Astrocyte (in vitro differentiated cells and primary cell): Measurements from ENCODE around the gene EP400. TPM values are rescaled to one million over a fixed set of nuclear protein-coding genes. Genes with fewer than 3 reads are reported as not detected.

Experiments
- DNase-seq: peaks from one replicate; pipeline ENCODE4 v3.0.0-alpha.2; 2010; ENCODE audit warnings: low read depth
- FAIRE-seq: peaks from 2 replicates; lab custom pipeline; 2011; peaks lifted over from hg19 to GRCh38; lab: Jason Lieb, UNC
- H2AFZ ChIP-seq: 2 replicates; pipeline ENCODE4 v1.6.0; 2012; ENCODE audit warnings: low read depth, low read length, inconsistent platforms
- H3K27ac ChIP-seq: 2 replicates; pipeline ENCODE4 v1.5.1; 2011; ENCODE audit warnings: low read depth, low read length, inconsistent platforms
- H3K27me3 ChIP-seq: 2 replicates; pipeline ENCODE4 v1.6.0; 2011; ENCODE audit warnings: low read length, inconsistent platforms; ENCODE audit not compliant: insufficient read depth
- H3K36me3 ChIP-seq: 2 replicates; pipeline ENCODE4 v1.5.1; 2011; ENCODE audit warnings: low read length, inconsistent platforms; ENCODE audit not compliant: insufficient read depth
- H3K4me1 ChIP-seq: 2 replicates; pipeline ENCODE4 v1.5.1; 2011; ENCODE audit warnings: low read length, inconsistent platforms; ENCODE audit not compliant: insufficient read depth
- H3K4me2 ChIP-seq: 2 replicates; pipeline ENCODE4 v1.6.0; 2012; ENCODE audit warnings: low read length, inconsistent platforms
- H3K4me3 ChIP-seq: 2 replicates; pipeline ENCODE4 v1.5.1; 2011; ENCODE audit warnings: low read depth, mild to moderate bottlenecking, low read length, inconsistent platforms; ENCODE audit not compliant: insufficient read depth
- H3K79me2 ChIP-seq: 2 replicates; pipeline ENCODE4 v1.6.0; 2012; ENCODE audit warnings: mild to moderate bottlenecking, low read length, inconsistent platforms; ENCODE audit not compliant: insufficient read depth
- H3K9ac ChIP-seq: 2 replicates; pipeline ENCODE4 v1.6.0; 2012; ENCODE audit warnings: mild to moderate bottlenecking, low read length, inconsistent platforms
- H3K9me3 ChIP-seq: 2 replicates; pipeline ENCODE4 v1.5.1; 2012; ENCODE audit warnings: low read depth, mild to moderate bottlenecking, low read length, inconsistent platforms; ENCODE audit not compliant: insufficient read depth
- H4K20me1 ChIP-seq: 2 replicates; pipeline ENCODE4 v1.6.0; 2012; ENCODE audit warnings: low read length, inconsistent platforms; ENCODE audit not compliant: insufficient read depth
- H3K27ac Mint-ChIP-seq: one replicate; pipeline ENCODE4 v1.8.0; 2021; ENCODE audit warnings: mild to moderate bottlenecking, mixed read lengths; ENCODE audit not compliant: unreplicated experiment
- H3K27me3 Mint-ChIP-seq: one replicate; pipeline ENCODE4 v1.8.0; 2021; ENCODE audit warnings: low read depth, mixed read lengths; ENCODE audit not compliant: unreplicated experiment
- H3K36me3 Mint-ChIP-seq: one replicate; pipeline ENCODE4 v1.8.0; 2021; ENCODE audit warnings: low read depth, mixed read lengths; ENCODE audit not compliant: unreplicated experiment
- H3K4me1 Mint-ChIP-seq: one replicate; pipeline ENCODE4 v1.8.0; 2021; ENCODE audit warnings: low read depth, mixed read lengths; ENCODE audit not compliant: unreplicated experiment
- H3K4me3 Mint-ChIP-seq: one replicate; pipeline ENCODE4 v1.8.0; 2021; ENCODE audit warnings: mild to moderate bottlenecking, moderate library complexity, mixed read lengths; ENCODE audit not compliant: unreplicated experiment
- H3K9me3 Mint-ChIP-seq: one replicate; pipeline ENCODE4 v1.8.0; 2021; ENCODE audit warnings: mild to moderate bottlenecking, mixed read lengths; ENCODE audit not compliant: unreplicated experiment
- EZH2 ChIP-seq: IDR thresholded peaks from 2 replicates; pipeline ENCODE4 v1.6.1; 2012; ENCODE audit warnings: mild to moderate bottlenecking, low read length, inconsistent platforms; ENCODE audit not compliant: insufficient read depth
- total RNA-seq: library from RNA; stranded (reverse); gene quantifications from 2 replicates; pipeline ENCODE4 v1.2.1, GENCODE V29; 2021
- TF ChIP-seq, protein P1 (sequence below): IDR thresholded peaks from 2 replicates; pipeline ENCODE4 v1.5.1; 2011; ENCODE audit warnings: low read depth, mild to moderate bottlenecking, inconsistent platforms, low read length, moderate library complexity; ENCODE audit not compliant: insufficient read depth

The EP400 gene
- total RNA-seq, 1 donor from 2014 or later: 39.8 TPM

GRCh38 chr12:132103542-132104308 is 154.0 kb downstream of the EP400 start:
- H3K79me2 ChIP-seq: peaks cover 6% of the 10 kb centered on the region
- TF ChIP-seq, protein P1, sequence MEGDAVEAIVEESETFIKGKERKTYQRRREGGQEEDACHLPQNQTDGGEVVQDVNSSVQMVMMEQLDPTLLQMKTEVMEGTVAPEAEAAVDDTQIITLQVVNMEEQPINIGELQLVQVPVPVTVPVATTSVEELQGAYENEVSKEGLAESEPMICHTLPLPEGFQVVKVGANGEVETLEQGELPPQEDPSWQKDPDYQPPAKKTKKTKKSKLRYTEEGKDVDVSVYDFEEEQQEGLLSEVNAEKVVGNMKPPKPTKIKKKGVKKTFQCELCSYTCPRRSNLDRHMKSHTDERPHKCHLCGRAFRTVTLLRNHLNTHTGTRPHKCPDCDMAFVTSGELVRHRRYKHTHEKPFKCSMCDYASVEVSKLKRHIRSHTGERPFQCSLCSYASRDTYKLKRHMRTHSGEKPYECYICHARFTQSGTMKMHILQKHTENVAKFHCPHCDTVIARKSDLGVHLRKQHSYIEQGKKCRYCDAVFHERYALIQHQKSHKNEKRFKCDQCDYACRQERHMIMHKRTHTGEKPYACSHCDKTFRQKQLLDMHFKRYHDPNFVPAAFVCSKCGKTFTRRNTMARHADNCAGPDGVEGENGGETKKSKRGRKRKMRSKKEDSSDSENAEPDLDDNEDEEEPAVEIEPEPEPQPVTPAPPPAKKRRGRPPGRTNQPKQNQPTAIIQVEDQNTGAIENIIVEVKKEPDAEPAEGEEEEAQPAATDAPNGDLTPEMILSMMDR: no peak
- TF ChIP-seq EZH2: no peak
- H3K36me3 ChIP-seq: no peaks in the 10 kb centered on the region
- Mint-ChIP-seq H3K27me3 (no peaks in the 10 kb centered on the region), H3K27ac (no peak overlapping the region), H3K9me3 (no peaks in the 10 kb centered on the region), H3K4me1 (no peaks in the 10 kb centered on the region), H3K36me3 (peaks cover 23% of the 10 kb centered on the region), H3K4me3 (no peak overlapping the region)
- no peaks in the 10 kb centered on the region for H3K9me3 ChIP-seq
- no peak overlapping the region for H3K4me3 ChIP-seq
- no peak overlapping the region for H3K27ac ChIP-seq
- peaks cover 4% of the 10 kb centered on the region for H3K4me1 ChIP-seq
- H4K20me1 ChIP-seq: peaks cover 56% of the 10 kb centered on the region
- H2AFZ ChIP-seq: no peak overlapping the region
- FAIRE-seq (no peak), DNase-seq (no peak)
- no peak overlapping the region for H3K4me2 ChIP-seq
- no peaks in the 10 kb centered on the region for H3K27me3 ChIP-seq
- H3K9ac ChIP-seq: no peak overlapping the region

GRCh38 chr12:132105467-132105866 is 155.7 kb downstream of the EP400 start:
- Histone ChIP-seq H4K20me1 (peaks cover 51% of the 10 kb centered on the region), H3K4me1 (peaks cover 4% of the 10 kb centered on the region), H3K79me2 (peaks cover under 1% of the 10 kb centered on the region), H3K36me3 (peaks cover 4% of the 10 kb centered on the region), H3K27ac (no peak overlapping the region), H3K4me3 (no peak overlapping the region), H2AFZ (no peak overlapping the region), H3K4me2 (no peak overlapping the region), H3K27me3 (no peaks in the 10 kb centered on the region), H3K9ac (no peak overlapping the region), H3K9me3 (no peaks in the 10 kb centered on the region)
- Mint-ChIP-seq H3K27ac (no peak overlapping the region), H3K4me3 (no peak overlapping the region), H3K4me1 (peaks cover 6% of the 10 kb centered on the region), H3K27me3 (no peaks in the 10 kb centered on the region), H3K9me3 (no peaks in the 10 kb centered on the region), H3K36me3 (peaks cover 25% of the 10 kb centered on the region)
- TF ChIP-seq EZH2: no peak
- TF ChIP-seq, protein P1: no peak
- FAIRE-seq: no peak
- DNase-seq: no peak

- no peaks in the 10 kb centered on the region for H3K9me3 Mint-ChIP-seq
- Histone ChIP-seq H3K27me3 (no peaks in the 10 kb centered on the region), H3K36me3 (peaks cover 8% of the 10 kb centered on the region), H3K4me2 (peak overlapping the region; percentile 31), H3K9me3 (no peaks in the 10 kb centered on the region), H3K27ac (peak overlapping the region; percentile 57), H3K4me1 (peaks cover 4% of the 10 kb centered on the region), H3K4me3 (no peak overlapping the region), H3K79me2 (no peaks in the 10 kb centered on the region), H4K20me1 (peaks cover 49% of the 10 kb centered on the region), H3K9ac (no peak overlapping the region), H2AFZ (no peak overlapping the region)
- H3K27me3 Mint-ChIP-seq: no peaks in the 10 kb centered on the region
- no peak for FAIRE-seq
- TF ChIP-seq, protein P1: no peak
- TF ChIP-seq EZH2: no peak
- H3K4me1 Mint-ChIP-seq: peaks cover 6% of the 10 kb centered on the region
- peaks cover 27% of the 10 kb centered on the region for H3K36me3 Mint-ChIP-seq
- H3K27ac Mint-ChIP-seq: no peak overlapping the region
- DNase-seq: no peak
- no peak overlapping the region for H3K4me3 Mint-ChIP-seq
These were observed 157.2 kb downstream of the EP400 start for GRCh38 chr12:132106921-132107320.
